Measurements from ENCODE around the gene NUP210L. TPM values are rescaled to one million over a fixed set of nuclear protein-coding genes. Genes with fewer than 3 reads are reported as not detected.
A peak's percentile ranks its signal among the peaks of the same experiment; 100 is the strongest.

The NUP210L gene
- total and polyA plus RNA-seq, 2 experiments from 2014 or later = 0.10 TPM; not detected in 1

DNA sequence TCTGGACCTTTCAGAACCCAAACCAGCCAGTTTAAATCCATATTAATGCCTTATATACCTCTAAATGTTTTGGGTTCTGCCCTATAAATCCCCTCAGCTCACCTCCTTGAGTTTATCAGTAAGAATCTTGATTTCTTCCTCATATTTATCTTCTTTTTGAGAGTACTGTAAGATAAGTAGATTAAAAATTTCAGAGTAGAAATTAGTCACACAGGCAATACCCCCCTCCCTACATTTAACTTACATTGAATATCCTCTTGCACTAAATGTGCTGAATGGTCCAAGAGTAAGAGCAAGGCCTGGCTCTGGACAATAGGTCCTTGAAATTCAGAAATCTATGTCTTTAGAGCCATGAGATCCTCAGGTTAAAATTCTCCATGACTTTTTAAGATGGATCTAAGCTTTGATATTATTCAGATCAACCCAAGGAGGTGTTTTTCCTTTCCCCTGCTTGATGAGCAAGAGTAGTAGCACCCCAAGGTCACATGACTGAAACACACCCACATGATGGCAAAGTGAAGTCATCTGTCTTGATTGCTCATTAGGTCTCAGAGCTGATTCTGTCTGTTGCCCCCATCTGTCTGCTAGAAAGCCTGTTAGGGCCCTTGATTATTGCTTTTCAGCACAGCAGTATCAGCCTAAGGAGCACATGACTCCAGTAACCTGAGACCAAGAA, 15.8 kb upstream of the NUP210L start (continued):
- no peak for TF ChIP-seq ZNF462 (CRISPR knock-in tag; IDR thresholded peaks at IDR 0.05)

DNA sequence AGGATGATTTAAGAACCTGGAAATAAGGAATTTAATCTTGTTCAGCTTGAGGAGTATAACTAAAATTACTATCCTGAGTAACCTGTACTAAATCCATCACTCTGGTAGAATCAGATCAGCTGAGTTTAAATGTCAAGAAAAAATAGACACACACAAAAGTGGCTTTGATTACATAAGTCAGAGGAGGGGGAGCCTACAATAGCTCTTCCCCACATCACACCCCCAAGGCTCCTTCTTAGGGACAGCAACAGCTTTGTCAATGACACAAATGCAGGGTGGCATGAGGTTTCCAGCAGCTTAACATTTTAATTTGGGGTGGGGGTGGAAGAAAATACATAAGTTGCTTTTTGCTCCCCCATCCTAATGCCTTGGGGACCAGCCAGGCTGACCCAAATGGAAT, 12.6 kb upstream of the NUP210L start:
- Histone ChIP-seq H3F3A (replicated peaks; ENCODE audit: low read depth) (peaks cover 30% of the 10 kb centered on the region), H3K9me2 (ENCODE audit: insufficient read depth) (no peaks in the 10 kb centered on the region), H3K4me1 (ENCODE audit: insufficient read depth) (no peaks in the 10 kb centered on the region), H3K79me2 (replicated peaks; ENCODE audit: insufficient read depth) (peaks cover 84% of the 10 kb centered on the region), H4K20me1 (replicated peaks; ENCODE audit: insufficient read depth) (peaks cover 75% of the 10 kb centered on the region), H3K4me2 (no peak overlapping the region), H3K27me3 (ENCODE audit: insufficient read depth) (no peaks in the 10 kb centered on the region), H3K36me3 (ENCODE audit: insufficient read depth) (peaks cover 87% of the 10 kb centered on the region), H3K27ac (ENCODE audit: low read depth) (peak overlapping the region; percentile 74; the same call in 1 of the 2 replicates), H3K4me3 (no peak overlapping the region), H2AFZ (no peak overlapping the region)
- H3K4me1 Mint-ChIP-seq = no peaks in the 10 kb centered on the region; the same call in 2 of the 3 replicates
- DNase-seq (ENCODE audit: low spot score) (no peak), ATAC-seq (no peak)
- H3K4me3 Mint-ChIP-seq = no peak overlapping the region
- TF ChIP-seq, protein P1, sequence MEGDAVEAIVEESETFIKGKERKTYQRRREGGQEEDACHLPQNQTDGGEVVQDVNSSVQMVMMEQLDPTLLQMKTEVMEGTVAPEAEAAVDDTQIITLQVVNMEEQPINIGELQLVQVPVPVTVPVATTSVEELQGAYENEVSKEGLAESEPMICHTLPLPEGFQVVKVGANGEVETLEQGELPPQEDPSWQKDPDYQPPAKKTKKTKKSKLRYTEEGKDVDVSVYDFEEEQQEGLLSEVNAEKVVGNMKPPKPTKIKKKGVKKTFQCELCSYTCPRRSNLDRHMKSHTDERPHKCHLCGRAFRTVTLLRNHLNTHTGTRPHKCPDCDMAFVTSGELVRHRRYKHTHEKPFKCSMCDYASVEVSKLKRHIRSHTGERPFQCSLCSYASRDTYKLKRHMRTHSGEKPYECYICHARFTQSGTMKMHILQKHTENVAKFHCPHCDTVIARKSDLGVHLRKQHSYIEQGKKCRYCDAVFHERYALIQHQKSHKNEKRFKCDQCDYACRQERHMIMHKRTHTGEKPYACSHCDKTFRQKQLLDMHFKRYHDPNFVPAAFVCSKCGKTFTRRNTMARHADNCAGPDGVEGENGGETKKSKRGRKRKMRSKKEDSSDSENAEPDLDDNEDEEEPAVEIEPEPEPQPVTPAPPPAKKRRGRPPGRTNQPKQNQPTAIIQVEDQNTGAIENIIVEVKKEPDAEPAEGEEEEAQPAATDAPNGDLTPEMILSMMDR (conservative IDR thresholded peaks at IDR 0.05; ENCODE audit: low read depth in 2 of 2) = no peak
- no peak for TF ChIP-seq CREB1 (CRISPR knock-in tag; IDR thresholded peaks at IDR 0.05; ENCODE audit: low read depth)
- no peak overlapping the region for H3K27ac Mint-ChIP-seq
- peaks cover 2% of the 10 kb centered on the region for H3K27me3 Mint-ChIP-seq (ENCODE audit: insufficient read depth, low read depth, poor library complexity)
- H3K9me3 Mint-ChIP-seq = no peaks in the 10 kb centered on the region
- peaks cover 91% of the 10 kb centered on the region for H3K36me3 Mint-ChIP-seq (ENCODE audit: low read depth)
